Activated T-cell treated with anti-CD3 and anti-CD28 coated beads, Interleukin-2, amount 50 U/mL, for 72 hours (primary cell): ENCODE data around the gene PHRF1. TPM values are rescaled to one million over a fixed set of nuclear protein-coding genes. Genes with fewer than 3 reads are reported as not detected.

ENCODE experiments used
- ATAC-seq, 2 donors: fragments of 150-1000 bp; cut with Tn5 transposase; replicated peaks in 1 of 2; 2 replicates each; pipeline ENCODE4 v1.10.0; 2021; ENCODE audit warnings: moderate library complexity in 2 of 2, mild to moderate bottlenecking in 1 of 2
- DNase-seq, 2 donors: peaks; one replicate each; pipeline ENCODE4 v3.0.0; 2021 to 2022; ENCODE audit warnings: mixed read lengths in 1 of 2
- H3K27ac Mint-ChIP-seq: one replicate; pipeline ENCODE4 v1.8.0; 2022; ENCODE audit warnings: mild to moderate bottlenecking, moderate library complexity, mixed read lengths
- H3K27me3 Mint-ChIP-seq: one replicate; pipeline ENCODE4 v1.8.0; 2022; ENCODE audit warnings: low read depth, mixed read lengths
- H3K36me3 Mint-ChIP-seq, 2 donors: one replicate each; pipeline ENCODE4 v1.8.0; 2022; ENCODE audit warnings: mixed read lengths in 2 of 2, mild to moderate bottlenecking in 1 of 2; ENCODE audit not compliant: insufficient read depth in 2 of 2
- H3K4me1 Mint-ChIP-seq: one replicate; pipeline ENCODE4 v1.8.0; 2022; ENCODE audit warnings: low read depth, mixed read lengths
- H3K4me3 Mint-ChIP-seq, 2 donors: one replicate each; pipeline ENCODE4 v1.8.0; 2022; ENCODE audit warnings: mild to moderate bottlenecking in 2 of 2, mixed read lengths in 2 of 2, moderate library complexity in 2 of 2
- H3K9me3 Mint-ChIP-seq, 2 donors: one replicate each; pipeline ENCODE4 v1.8.0; 2022; ENCODE audit warnings: mixed read lengths in 2 of 2
- total RNA-seq, 2 donors: library from RNA; stranded (reverse); gene quantifications; one replicate each; pipeline ENCODE4 v1.2.3, GENCODE V29; 2022

The PHRF1 gene
- total RNA-seq, 2 donors from 2014 or later = 29.7 to 31.0 TPM

- H3K36me3 Mint-ChIP-seq = peaks cover 5 to 13% of the 10 kb centered on the region in 2 donors
- no peaks in the 10 kb centered on the region for H3K27me3 Mint-ChIP-seq
- H3K27ac Mint-ChIP-seq = no peak overlapping the region
- no peak overlapping the region for H3K4me3 Mint-ChIP-seq
- H3K4me1 Mint-ChIP-seq = peaks cover 11% of the 10 kb centered on the region
- ATAC-seq (no peak), DNase-seq (no peak)
- H3K9me3 Mint-ChIP-seq = no peaks in the 10 kb centered on the region
Measured at GRCh38 chr11:610146-610801, 34.0 kb downstream of the PHRF1 start.

GRCh38 chr11:611001-611996, 35.0 kb downstream of the PHRF1 start:
- H3K27ac Mint-ChIP-seq = no peak overlapping the region
- DNase-seq = no peak
- peaks cover 5 to 13% of the 10 kb centered on the region in 2 donors for H3K36me3 Mint-ChIP-seq
- no peak for ATAC-seq
- H3K9me3 Mint-ChIP-seq = no peaks in the 10 kb centered on the region
- no peaks in the 10 kb centered on the region for H3K27me3 Mint-ChIP-seq
- peaks cover 16% of the 10 kb centered on the region for H3K4me1 Mint-ChIP-seq
- H3K4me3 Mint-ChIP-seq = no peak overlapping the region

GRCh38 chr11:612201-612960, 36.1 kb downstream of the PHRF1 start:
- ATAC-seq = no peak
- H3K4me3 Mint-ChIP-seq = no peak overlapping the region
- H3K27me3 Mint-ChIP-seq = no peaks in the 10 kb centered on the region
- peaks cover 20% of the 10 kb centered on the region for H3K4me1 Mint-ChIP-seq
- no peak for DNase-seq
- peaks cover 2 to 9% of the 10 kb centered on the region in 2 donors for H3K36me3 Mint-ChIP-seq
- no peaks in the 10 kb centered on the region for H3K9me3 Mint-ChIP-seq
- H3K27ac Mint-ChIP-seq = peak overlapping the region; percentile 13

GRCh38 chr11:612961-613300, 36.7 kb downstream of the PHRF1 start:
- no peak for DNase-seq
- ATAC-seq = no peak
- Mint-ChIP-seq H3K4me1 (peaks cover 20% of the 10 kb centered on the region), H3K9me3 (no peaks in the 10 kb centered on the region), H3K27ac (peak overlapping the region; percentile 42), H3K36me3 (peaks cover 2 to 9% of the 10 kb centered on the region in 2 donors), H3K27me3 (no peaks in the 10 kb centered on the region), H3K4me3 (no peak overlapping the region)

GRCh38 chr11:613369-613968, 37.2 kb downstream of the PHRF1 start:
- peaks cover 20% of the 10 kb centered on the region for H3K4me1 Mint-ChIP-seq
- no peaks in the 10 kb centered on the region for H3K9me3 Mint-ChIP-seq
- no peak overlapping the region for H3K27ac Mint-ChIP-seq
- ATAC-seq (peak; percentile 54 to 56), DNase-seq (peak; percentile 83 to 90)
- peak overlapping the region; percentile 57 to 92 for H3K4me3 Mint-ChIP-seq
- H3K27me3 Mint-ChIP-seq = no peaks in the 10 kb centered on the region
- H3K36me3 Mint-ChIP-seq = peaks cover 2 to 8% of the 10 kb centered on the region in 2 donors

GRCh38 chr11:614021-614622, 37.9 kb downstream of the PHRF1 start:
- DNase-seq = no peak
- peak overlapping the region; percentile 87 to 92 for H3K4me3 Mint-ChIP-seq
- peaks cover 2 to 7% of the 10 kb centered on the region in 2 donors for H3K36me3 Mint-ChIP-seq
- H3K4me1 Mint-ChIP-seq = peaks cover 20% of the 10 kb centered on the region
- H3K27me3 Mint-ChIP-seq = no peaks in the 10 kb centered on the region
- H3K27ac Mint-ChIP-seq = no peak overlapping the region
- ATAC-seq = no peak
- no peaks in the 10 kb centered on the region for H3K9me3 Mint-ChIP-seq

GRCh38 chr11:614623-615503, 38.6 kb downstream of the PHRF1 start:
- Mint-ChIP-seq H3K27me3 (no peaks in the 10 kb centered on the region), H3K4me3 (peak overlapping the region; percentile 87 to 92), H3K4me1 (peaks cover 20% of the 10 kb centered on the region), H3K36me3 (peaks cover 2 to 7% of the 10 kb centered on the region in 2 donors), H3K27ac (peak overlapping the region; percentile 79), H3K9me3 (no peaks in the 10 kb centered on the region)
- no peak for DNase-seq
- ATAC-seq = no peak

GRCh38 chr11:615504-616319, 39.4 kb downstream of the PHRF1 start, which contains the start of gene IRF7:
Gene IRF7 (minus strand): TSS chr11:615950. CDS start chr11:615364, 586 bp downstream.
- ATAC-seq (peak; percentile 81 to 84), DNase-seq (peak; percentile 91 to 93)
- peak within 1 kb of the TSS; percentile 87 to 92 for H3K4me3 Mint-ChIP-seq
- peaks cover 20% of the 10 kb centered on the region for H3K4me1 Mint-ChIP-seq
- H3K36me3 Mint-ChIP-seq = peaks cover 1 to 7% of the 10 kb centered on the region in 2 donors
- H3K9me3 Mint-ChIP-seq = no peaks in the 10 kb centered on the region
- H3K27me3 Mint-ChIP-seq = no peaks in the 10 kb centered on the region
- H3K27ac Mint-ChIP-seq = peak within 1 kb of the TSS; percentile 91

GRCh38 chr11:616320-617198, 40.3 kb downstream of the PHRF1 start:
- H3K27ac Mint-ChIP-seq = peak overlapping the region; percentile 91
- peak overlapping the region; percentile 87 to 92 for H3K4me3 Mint-ChIP-seq
- no peaks in the 10 kb centered on the region for H3K9me3 Mint-ChIP-seq
- no peak for ATAC-seq
- H3K27me3 Mint-ChIP-seq = no peaks in the 10 kb centered on the region
- peaks cover 20% of the 10 kb centered on the region for H3K4me1 Mint-ChIP-seq
- no peak for DNase-seq
- peaks cover 0 to 7% of the 10 kb centered on the region in 2 donors for H3K36me3 Mint-ChIP-seq

- H3K27ac Mint-ChIP-seq = no peak overlapping the region
- peaks cover 0 to 3% of the 10 kb centered on the region in 2 donors for H3K36me3 Mint-ChIP-seq
- DNase-seq (no peak), ATAC-seq (no peak)
- no peaks in the 10 kb centered on the region for H3K9me3 Mint-ChIP-seq
- H3K27me3 Mint-ChIP-seq = no peaks in the 10 kb centered on the region
- no peak overlapping the region for H3K4me3 Mint-ChIP-seq
- peaks cover 17% of the 10 kb centered on the region for H3K4me1 Mint-ChIP-seq
Measured at GRCh38 chr11:617199-617911, 41.1 kb downstream of the PHRF1 start.
